M059J (cell line): ENCODE measurements around the gene HHAT. TPM values are rescaled to one million over a fixed set of nuclear protein-coding genes. Genes with fewer than 3 reads are reported as not detected.
"Not testable (repeated sequence)": the region's sequence is repeated elsewhere in the genome, so short reads cannot be mapped to it uniquely, and the experiment has no call there.

Source experiments
- DNase-seq: peaks from one replicate; pipeline ENCODE4 v3.0.0-alpha.2; 2012; ENCODE audit warnings: low read depth
- total RNA-seq: library from RNA; depleted of rRNA; stranded (reverse); fragments of >200 nt; shearing (Covaris generic); gene quantifications from 2 replicates; pipeline ENCODE4 v1.2.3, GENCODE V29; 2014

HHAT gene
- total RNA-seq, 1 experiment from 2014 or later: 5.2 TPM

GRCh38 chr1:210397252-210397651 lies 68.5 kb downstream of the HHAT start:
- peak; percentile 35 for DNase-seq

GRCh38 chr1:210397681-210398080 lies 69.0 kb downstream of the HHAT start:
- DNase-seq: no peak

- DNase-seq: no peak
Measured at GRCh38 chr1:210398466-210398865, 69.8 kb downstream of the HHAT start.

GRCh38 chr1:210400043-210400840 lies 71.5 kb downstream of the HHAT start:
- peak; percentile 79 for DNase-seq

GRCh38 chr1:210402560-210402959 lies 73.9 kb downstream of the HHAT start:
- DNase-seq: no peak

- no peak for DNase-seq
Measured at GRCh38 chr1:210405316-210405715, 76.6 kb downstream of the HHAT start.

GRCh38 chr1:210406341-210406740 lies 77.6 kb downstream of the HHAT start:
- not testable (repeated sequence) for DNase-seq

- peak; percentile 62 for DNase-seq
Measured at GRCh38 chr1:210407207-210407886, 78.6 kb downstream of the HHAT start.

GRCh38 chr1:210407887-210408252 lies 79.2 kb downstream of the HHAT start:
- no peak for DNase-seq

- no peak for DNase-seq
Measured at GRCh38 chr1:210412240-210412639, 83.5 kb downstream of the HHAT start.

GRCh38 chr1:210413951-210414350 lies 85.2 kb downstream of the HHAT start:
- DNase-seq: no peak

- no peak for DNase-seq
Measured at GRCh38 chr1:210415846-210416448, 87.2 kb downstream of the HHAT start.

- no peak for DNase-seq
Measured at GRCh38 chr1:210416681-210417080, 88.0 kb downstream of the HHAT start.

- no peak for DNase-seq
Measured at GRCh38 chr1:210417881-210418280, 89.2 kb downstream of the HHAT start.

- no peak for DNase-seq
Measured at GRCh38 chr1:210418863-210419650, 90.4 kb downstream of the HHAT start.

- DNase-seq: not testable (repeated sequence)
Measured at GRCh38 chr1:210426696-210427095, 98.0 kb downstream of the HHAT start.

GRCh38 chr1:210428696-210429095 lies 100.0 kb downstream of the HHAT start:
- DNase-seq: peak; percentile 65

- no peak for DNase-seq
Measured at GRCh38 chr1:210434223-210434622, 105.5 kb downstream of the HHAT start.

- no peak for DNase-seq
Measured at GRCh38 chr1:210437111-210437510, 108.4 kb downstream of the HHAT start.

GRCh38 chr1:210437781-210438180 lies 109.1 kb downstream of the HHAT start:
- no peak for DNase-seq

GRCh38 chr1:210438928-210439841 lies 110.5 kb downstream of the HHAT start:
- peak; percentile 99 for DNase-seq
